Peyer's patch (tissue), 4 donors: Measurements from ENCODE around the gene SH3PXD2B.

Experiments used
- CTCF ChIP-seq, 6 experiments: fragments of 450-650 bp in 4 of 6; fragments of 200-600 bp in 2 of 6; sonication (generic) in 1 of 6; IDR thresholded peaks; one replicate each; pipeline ENCODE4 v1.5.1; 2017 to 2019; ENCODE audit warnings: antibody characterized with exemption in 6 of 6, mild to moderate bottlenecking in 3 of 6, moderate library complexity in 1 of 6
- POLR2A ChIP-seq, 2 donors: fragments of 450-650 bp; IDR thresholded peaks; one replicate each; pipeline ENCODE4 v1.5.1; 2017; ENCODE audit warnings: antibody characterized with exemption in 2 of 2, mild to moderate bottlenecking in 2 of 2, moderate library complexity in 2 of 2

- TF ChIP-seq CTCF (IDR thresholded peaks at IDR 0.05), result no peak
- TF ChIP-seq POLR2A (IDR thresholded peaks at IDR 0.05), result no peak
These were observed 23.1 kb upstream of the SH3PXD2B start for GRCh38 chr5:172477466-172477865.
